GM12864 (cell line): ENCODE results near the gene CCSER1.

ENCODE experiments used
- DNase-seq: peaks from one replicate; pipeline ENCODE4 v3.0.0-alpha.2; 2011; ENCODE audit warnings: low read depth
- H3K4me3 ChIP-seq: 2 replicates; pipeline ENCODE4 v1.5.1; 2011; ENCODE audit warnings: mild to moderate bottlenecking, low read depth, low read length, control low read depth
- TF ChIP-seq, protein P1 (sequence below): IDR thresholded peaks from 2 replicates; pipeline ENCODE4 v1.5.1; 2011; ENCODE audit warnings: low read depth, mild to moderate bottlenecking, moderate library complexity, low read length, control low read depth, inconsistent platforms; ENCODE audit errors: missing control alignments

CCSER1 gene

DNA sequence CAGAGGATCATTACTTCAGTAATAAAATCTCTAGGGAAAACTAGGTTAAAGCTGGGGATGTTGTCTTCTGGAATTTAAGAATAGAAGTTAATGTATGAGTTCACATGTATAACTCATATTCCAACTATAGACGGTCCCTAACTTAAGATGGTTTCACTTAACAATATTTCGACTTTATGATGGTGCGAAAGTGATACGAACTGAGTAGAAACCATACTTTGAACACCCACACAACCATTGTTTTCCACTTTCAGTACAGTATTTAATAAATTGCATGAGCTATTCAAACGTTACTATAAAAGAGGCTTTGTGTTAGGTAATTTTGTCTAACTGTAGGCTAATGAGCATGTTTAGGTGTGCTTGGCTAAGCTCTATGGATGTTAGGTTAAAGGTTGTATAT, 38.7 kb downstream of the CCSER1 start:
- no peak for DNase-seq
- H3K4me3 ChIP-seq = no peak overlapping the region
- TF ChIP-seq, protein P1, sequence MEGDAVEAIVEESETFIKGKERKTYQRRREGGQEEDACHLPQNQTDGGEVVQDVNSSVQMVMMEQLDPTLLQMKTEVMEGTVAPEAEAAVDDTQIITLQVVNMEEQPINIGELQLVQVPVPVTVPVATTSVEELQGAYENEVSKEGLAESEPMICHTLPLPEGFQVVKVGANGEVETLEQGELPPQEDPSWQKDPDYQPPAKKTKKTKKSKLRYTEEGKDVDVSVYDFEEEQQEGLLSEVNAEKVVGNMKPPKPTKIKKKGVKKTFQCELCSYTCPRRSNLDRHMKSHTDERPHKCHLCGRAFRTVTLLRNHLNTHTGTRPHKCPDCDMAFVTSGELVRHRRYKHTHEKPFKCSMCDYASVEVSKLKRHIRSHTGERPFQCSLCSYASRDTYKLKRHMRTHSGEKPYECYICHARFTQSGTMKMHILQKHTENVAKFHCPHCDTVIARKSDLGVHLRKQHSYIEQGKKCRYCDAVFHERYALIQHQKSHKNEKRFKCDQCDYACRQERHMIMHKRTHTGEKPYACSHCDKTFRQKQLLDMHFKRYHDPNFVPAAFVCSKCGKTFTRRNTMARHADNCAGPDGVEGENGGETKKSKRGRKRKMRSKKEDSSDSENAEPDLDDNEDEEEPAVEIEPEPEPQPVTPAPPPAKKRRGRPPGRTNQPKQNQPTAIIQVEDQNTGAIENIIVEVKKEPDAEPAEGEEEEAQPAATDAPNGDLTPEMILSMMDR = no peak

DNA sequence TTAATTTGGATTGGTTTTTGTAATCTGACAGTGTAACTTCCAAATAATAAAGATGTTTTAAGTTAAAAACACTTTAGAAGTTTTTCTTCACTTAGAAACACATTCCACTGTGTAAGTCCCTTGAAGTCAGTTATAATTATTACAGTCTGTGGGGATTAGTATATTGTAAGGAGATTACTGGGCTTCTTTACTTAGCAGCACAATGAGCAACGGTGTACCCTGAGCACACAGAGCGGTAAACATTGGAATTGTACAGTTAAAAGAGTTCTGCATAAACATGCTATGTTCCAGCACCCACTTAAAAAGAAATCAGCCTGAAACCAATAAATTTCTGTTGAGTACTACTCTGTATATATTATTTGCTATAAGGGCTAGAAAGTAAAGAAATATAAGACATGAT, 44.3 kb downstream of the CCSER1 start:
- no peak for DNase-seq
- H3K4me3 ChIP-seq = no peak overlapping the region
- TF ChIP-seq, protein P1 = no peak

DNA sequence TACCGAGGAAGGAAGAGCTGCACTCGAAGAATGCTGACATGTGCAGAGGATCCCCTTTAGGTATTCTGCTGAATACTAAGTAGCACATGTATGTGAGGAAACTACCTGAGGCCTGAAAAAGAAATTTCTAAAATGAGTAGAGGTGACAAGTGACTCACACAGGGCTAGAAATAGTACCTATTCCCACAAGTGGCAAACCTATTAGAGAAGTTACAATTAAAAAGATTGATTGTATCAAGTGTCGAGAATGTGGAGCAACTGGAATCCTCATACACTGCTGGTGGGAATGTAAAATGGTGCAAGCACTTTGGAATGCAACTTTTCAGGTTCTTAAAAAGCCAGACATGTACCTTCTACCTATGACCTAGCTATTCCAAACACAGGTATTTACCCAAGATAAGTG, 47.4 kb downstream of the CCSER1 start:
- no peak overlapping the region for H3K4me3 ChIP-seq
- DNase-seq = no peak
- TF ChIP-seq, protein P1 = no peak

DNA sequence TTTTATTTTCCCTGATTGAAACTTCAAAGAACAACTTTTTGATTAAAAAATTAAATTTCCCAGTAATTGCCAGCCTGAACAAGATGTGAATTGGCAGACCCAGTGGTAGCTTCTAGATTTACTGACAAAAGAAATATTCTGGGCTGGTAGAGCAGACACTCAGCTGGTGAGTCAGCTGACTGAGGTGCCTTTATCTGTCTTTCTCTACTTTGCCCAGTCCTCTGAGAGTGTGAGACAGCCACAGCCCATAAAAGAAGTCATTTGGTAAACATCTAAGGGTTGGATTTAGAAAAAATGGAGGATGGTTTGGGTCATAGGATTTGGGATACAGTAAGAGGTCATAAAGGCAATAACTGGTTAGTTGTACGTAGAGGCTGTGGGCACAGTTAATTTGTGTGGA, 54.5 kb downstream of the CCSER1 start:
- DNase-seq = no peak
- no peak overlapping the region for H3K4me3 ChIP-seq
- TF ChIP-seq, protein P1 = no peak

DNA sequence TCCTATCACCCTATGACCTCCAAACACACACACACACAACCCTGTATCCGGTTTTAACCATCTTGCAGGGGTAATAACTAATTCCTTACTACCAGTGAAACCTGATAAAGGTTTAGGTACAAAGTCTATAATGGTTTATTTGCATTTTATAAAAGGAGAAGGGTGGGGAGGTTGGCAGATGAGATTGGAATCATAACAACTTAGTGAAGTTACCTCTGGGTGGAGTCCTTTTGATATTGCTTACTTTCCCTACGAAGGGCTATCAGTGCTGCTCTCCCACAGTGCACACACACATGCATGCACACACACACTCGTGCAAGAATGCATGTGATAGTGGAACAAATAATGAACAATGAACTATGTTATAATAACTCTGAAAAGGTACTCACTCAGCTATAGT, 56.1 kb downstream of the CCSER1 start:
- TF ChIP-seq, protein P1 = no peak
- H3K4me3 ChIP-seq = no peak overlapping the region
- no peak for DNase-seq

DNA sequence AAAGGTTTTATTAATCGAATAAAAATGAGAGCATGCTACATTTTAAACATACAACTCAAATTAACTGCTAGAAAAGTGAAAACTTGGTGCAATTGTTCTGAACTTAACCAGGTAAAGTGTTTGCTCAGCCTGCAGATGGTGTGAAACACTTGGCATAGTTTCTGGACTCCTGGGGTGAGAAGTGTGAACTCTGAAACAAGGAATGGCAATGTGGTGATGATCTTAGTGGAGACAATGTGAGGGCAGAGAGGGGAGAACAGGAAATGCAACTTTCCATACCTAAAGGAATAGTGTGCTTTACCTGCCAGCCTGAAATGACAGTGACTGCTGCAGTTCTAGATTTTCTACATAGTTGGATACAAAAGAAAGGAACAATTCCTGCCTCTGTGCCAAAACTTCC, 57.4 kb downstream of the CCSER1 start:
- H3K4me3 ChIP-seq = no peak overlapping the region
- DNase-seq = no peak
- TF ChIP-seq, protein P1 = no peak

DNA sequence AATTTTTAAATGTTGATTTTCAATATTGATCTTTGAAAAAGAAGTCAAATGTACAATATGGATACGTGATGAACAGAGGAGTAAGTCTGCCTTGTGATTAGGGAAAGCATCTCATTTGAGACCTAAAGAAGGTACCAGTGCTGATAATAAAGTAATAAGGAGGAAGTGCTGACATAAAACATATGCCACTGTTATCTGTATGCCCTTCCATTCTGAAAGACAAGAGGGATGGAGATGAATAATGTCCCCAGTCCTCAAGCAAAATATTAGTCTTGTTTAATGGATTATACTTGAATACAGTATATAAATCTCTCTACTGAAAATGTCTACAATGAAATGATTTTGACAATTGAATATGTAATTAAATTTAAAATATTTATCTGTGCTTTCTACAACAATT, 58.2 kb downstream of the CCSER1 start:
- no peak overlapping the region for H3K4me3 ChIP-seq
- TF ChIP-seq, protein P1 = no peak
- DNase-seq = no peak
